Endodermal cell (in vitro differentiated cells): ENCODE results near the gene DLG2. TPM values are rescaled to one million over a fixed set of nuclear protein-coding genes. Genes with fewer than 3 reads are reported as not detected.

Experiments
- DNase-seq: peaks from one replicate; pipeline ENCODE4 v3.0.0-alpha.2; 2017
- H3K27ac ChIP-seq: 2 replicates; pipeline ENCODE4 v1.5.1; 2013; ENCODE audit warnings: mild to moderate bottlenecking, low read depth, low read length, moderate library complexity
- H3K27me3 ChIP-seq: 2 replicates; pipeline ENCODE4 v1.6.1; 2013; ENCODE audit warnings: mild to moderate bottlenecking, low read length, moderate library complexity; ENCODE audit not compliant: insufficient read depth, control insufficient read depth, poor library complexity, severe bottlenecking
- H3K36me3 ChIP-seq: 2 replicates; pipeline ENCODE4 v1.7.0; 2013; ENCODE audit warnings: mild to moderate bottlenecking, low read length, moderate library complexity; ENCODE audit not compliant: control insufficient read depth, insufficient read depth
- H3K4me1 ChIP-seq: one replicate; pipeline ENCODE4 v1.7.0; 2013; ENCODE audit warnings: low read length; ENCODE audit not compliant: control insufficient read depth, insufficient read depth
- H3K4me3 ChIP-seq: 2 replicates; pipeline ENCODE4 v1.5.1; 2013; ENCODE audit warnings: mild to moderate bottlenecking, low read length, moderate library complexity
- H3K9ac ChIP-seq: 2 replicates; pipeline ENCODE4 v1.6.1; 2013; ENCODE audit warnings: mild to moderate bottlenecking, low read length, moderate library complexity; ENCODE audit not compliant: poor library complexity, severe bottlenecking; ENCODE audit errors: extremely low read depth
- H3K9me3 ChIP-seq: 2 replicates; pipeline ENCODE4 v1.6.1; 2013; ENCODE audit warnings: mild to moderate bottlenecking, low read length, moderate library complexity; ENCODE audit not compliant: control insufficient read depth
- H3K27ac Mint-ChIP-seq: 2 replicates; pipeline ENCODE4 v1.8.0; 2020; ENCODE audit warnings: mixed read lengths
- H3K27me3 Mint-ChIP-seq: 2 replicates; pipeline ENCODE4 v1.8.0; 2021; ENCODE audit warnings: mild to moderate bottlenecking, mixed read lengths; ENCODE audit not compliant: insufficient read depth
- H3K36me3 Mint-ChIP-seq: 2 replicates; pipeline ENCODE4 v1.8.0; 2020; ENCODE audit warnings: low read depth, mixed read lengths
- H3K4me1 Mint-ChIP-seq: 2 replicates; pipeline ENCODE4 v1.8.0; 2020; ENCODE audit warnings: mixed read lengths
- H3K4me3 Mint-ChIP-seq: 2 replicates; pipeline ENCODE4 v1.8.0; 2020; ENCODE audit warnings: mild to moderate bottlenecking, moderate library complexity, mixed read lengths
- H3K9me3 Mint-ChIP-seq: 2 replicates; pipeline ENCODE4 v1.8.0; 2020; ENCODE audit warnings: mild to moderate bottlenecking, mixed read lengths
- WGBS, 2 experiments: methylation state at CpG; one replicate each; pipeline versions ENCODE4 v1.1.5 to v1.1.7; 2013; ENCODE audit warnings: missing lambda C conversion rate in 2 of 2, mixed read lengths in 1 of 2; ENCODE audit not compliant: insufficient coverage in 1 of 2, insufficient read length in 1 of 2; 5-methylcytosine and 5-hydroxymethylcytosine counted together
- total RNA-seq, 2 donors: library from RNA; stranded (reverse); fragmentation: NEBNext Ultra II Directional in 1 of 2; extraction: Animal tissue kit (Norgen Biotek cat#: 25700) in 1 of 2; gene quantifications; 2 replicates in 1 of 2; 3 replicates in 1 of 2; pipeline ENCODE4 v1.2.1, GENCODE V29; 2021
- TF ChIP-seq, protein P1 (sequence below): fragments of 200-600 bp; sonication (generic); conservative IDR thresholded peaks from 2 replicates; pipeline ENCODE4 v1.5.0; 2021; ENCODE audit warnings: antibody characterized with exemption, mild to moderate bottlenecking

Gene DLG2
- total RNA-seq, 2 donors from 2014 or later = 9.6 to 10.6 TPM

DNA sequence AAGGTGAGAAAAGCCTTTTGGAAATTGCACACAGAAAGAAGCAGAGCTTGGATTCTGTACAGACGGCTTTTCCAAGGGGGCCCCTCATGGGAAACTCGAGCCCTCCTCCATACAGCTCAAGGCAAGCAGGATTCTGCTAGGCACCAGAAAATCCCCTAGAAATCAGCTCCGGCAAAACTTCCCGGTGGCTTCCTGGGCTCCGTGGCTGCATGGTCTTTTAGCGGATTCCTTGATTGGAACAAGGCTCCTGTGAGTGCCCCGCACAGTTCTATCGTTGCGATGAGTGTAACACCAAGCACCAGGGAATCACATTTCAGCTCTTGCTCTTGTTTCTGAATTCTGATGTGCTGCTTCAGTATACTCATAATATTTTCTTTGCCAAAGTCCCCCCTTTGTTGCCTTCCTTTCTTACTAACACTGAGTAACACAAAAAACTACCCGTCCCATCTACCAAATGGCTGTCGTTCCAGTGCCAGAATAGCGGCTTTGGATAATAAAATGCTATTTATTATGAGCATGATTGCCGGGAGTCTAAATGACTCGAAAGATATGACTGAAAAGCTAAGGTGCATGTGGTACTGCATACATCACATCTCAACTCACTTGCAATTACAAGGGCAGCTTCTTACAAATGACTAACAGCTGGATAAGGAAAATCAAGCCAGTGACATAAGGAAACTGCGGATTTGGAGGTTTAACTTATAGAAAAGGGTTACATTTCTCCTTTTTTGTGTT lies 494.1 kb downstream of the DLG2 start:
- Mint-ChIP-seq H3K27me3 (no peaks in the 10 kb centered on the region), H3K27ac (no peak overlapping the region), H3K4me3 (no peak overlapping the region), H3K9me3 (no peaks in the 10 kb centered on the region), H3K36me3 (no peaks in the 10 kb centered on the region), H3K4me1 (peaks cover 14% of the 10 kb centered on the region)
- peak overlapping the region; percentile 75 for H3K27ac ChIP-seq
- H3K9ac ChIP-seq = no peak overlapping the region
- peak; percentile 62 for DNase-seq
- H3K36me3 ChIP-seq = no peaks in the 10 kb centered on the region
- H3K4me3 ChIP-seq = no peak overlapping the region
- no peaks in the 10 kb centered on the region for H3K4me1 ChIP-seq
- H3K27me3 ChIP-seq = no peaks in the 10 kb centered on the region
- TF ChIP-seq, protein P1, sequence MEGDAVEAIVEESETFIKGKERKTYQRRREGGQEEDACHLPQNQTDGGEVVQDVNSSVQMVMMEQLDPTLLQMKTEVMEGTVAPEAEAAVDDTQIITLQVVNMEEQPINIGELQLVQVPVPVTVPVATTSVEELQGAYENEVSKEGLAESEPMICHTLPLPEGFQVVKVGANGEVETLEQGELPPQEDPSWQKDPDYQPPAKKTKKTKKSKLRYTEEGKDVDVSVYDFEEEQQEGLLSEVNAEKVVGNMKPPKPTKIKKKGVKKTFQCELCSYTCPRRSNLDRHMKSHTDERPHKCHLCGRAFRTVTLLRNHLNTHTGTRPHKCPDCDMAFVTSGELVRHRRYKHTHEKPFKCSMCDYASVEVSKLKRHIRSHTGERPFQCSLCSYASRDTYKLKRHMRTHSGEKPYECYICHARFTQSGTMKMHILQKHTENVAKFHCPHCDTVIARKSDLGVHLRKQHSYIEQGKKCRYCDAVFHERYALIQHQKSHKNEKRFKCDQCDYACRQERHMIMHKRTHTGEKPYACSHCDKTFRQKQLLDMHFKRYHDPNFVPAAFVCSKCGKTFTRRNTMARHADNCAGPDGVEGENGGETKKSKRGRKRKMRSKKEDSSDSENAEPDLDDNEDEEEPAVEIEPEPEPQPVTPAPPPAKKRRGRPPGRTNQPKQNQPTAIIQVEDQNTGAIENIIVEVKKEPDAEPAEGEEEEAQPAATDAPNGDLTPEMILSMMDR = no peak
- no peaks in the 10 kb centered on the region for H3K9me3 ChIP-seq
- 61 to 72% methylated on average over 12 to 15 of the region's 15 CpGs for WGBS, 2 experiments

DNA sequence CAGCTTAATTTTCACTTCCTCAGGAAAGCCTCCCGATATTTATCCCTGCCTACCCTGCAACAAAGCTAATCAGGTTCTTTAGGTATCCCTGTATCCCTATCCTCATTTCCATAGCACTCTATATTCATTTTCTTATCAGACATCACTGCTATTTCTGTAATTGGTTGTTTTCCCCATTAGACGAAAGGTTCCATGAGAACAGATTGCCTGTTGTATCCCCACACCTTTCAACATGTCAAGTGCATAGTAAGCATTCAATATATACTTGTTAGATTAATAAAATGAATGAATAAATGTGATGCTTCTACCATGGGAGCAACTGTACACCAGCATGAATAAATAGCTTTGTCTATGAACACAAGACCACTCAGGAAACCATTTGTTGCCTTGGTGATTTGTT lies 499.8 kb downstream of the DLG2 start:
- Histone ChIP-seq H3K27ac (no peak overlapping the region), H3K36me3 (no peaks in the 10 kb centered on the region), H3K27me3 (no peaks in the 10 kb centered on the region), H3K4me1 (no peaks in the 10 kb centered on the region), H3K9me3 (no peaks in the 10 kb centered on the region), H3K9ac (no peak overlapping the region), H3K4me3 (no peak overlapping the region)
- peaks cover 14% of the 10 kb centered on the region for H3K4me1 Mint-ChIP-seq
- no peak for DNase-seq
- WGBS, 2 experiments = 65 to 83% methylated on average over 2 of the region's 2 CpGs
- TF ChIP-seq, protein P1 = no peak
- H3K36me3 Mint-ChIP-seq = no peaks in the 10 kb centered on the region
- no peak overlapping the region for H3K27ac Mint-ChIP-seq
- peaks cover 3% of the 10 kb centered on the region for H3K9me3 Mint-ChIP-seq
- no peaks in the 10 kb centered on the region for H3K27me3 Mint-ChIP-seq
- H3K4me3 Mint-ChIP-seq = no peak overlapping the region

DNA sequence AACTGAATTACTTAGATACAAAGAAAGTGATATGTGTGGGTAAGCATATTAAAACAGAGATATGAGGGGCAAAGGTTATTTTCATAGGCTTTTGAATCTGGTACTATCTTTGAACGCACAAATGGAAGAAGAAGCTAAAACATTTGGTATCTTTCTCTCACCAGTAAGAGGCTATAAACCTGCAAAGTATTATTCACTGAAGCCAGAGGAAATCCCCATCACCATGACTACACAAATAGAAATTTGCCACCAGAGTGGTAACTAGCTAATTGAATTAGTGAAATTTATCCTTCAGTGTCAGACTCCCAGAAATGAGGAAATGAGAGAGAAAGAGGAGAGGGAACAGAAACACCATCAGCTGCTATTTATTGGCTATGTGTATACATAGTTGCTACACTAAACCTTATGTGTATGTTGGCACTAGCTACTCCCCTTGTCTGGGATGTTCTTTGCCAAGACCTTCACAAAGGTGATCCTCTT lies 503.4 kb downstream of the DLG2 start:
- WGBS, 2 experiments = 94 to 100% methylated on average over 1 of the region's 1 CpG
- H3K27me3 ChIP-seq = no peaks in the 10 kb centered on the region
- no peak overlapping the region for H3K9ac ChIP-seq
- H3K27me3 Mint-ChIP-seq = no peaks in the 10 kb centered on the region
- H3K27ac ChIP-seq = no peak overlapping the region
- no peak overlapping the region for H3K4me3 ChIP-seq
- peaks cover 14% of the 10 kb centered on the region for H3K4me1 Mint-ChIP-seq
- no peak overlapping the region for H3K4me3 Mint-ChIP-seq
- H3K9me3 Mint-ChIP-seq = peaks cover 3% of the 10 kb centered on the region
- no peak overlapping the region for H3K27ac Mint-ChIP-seq
- no peaks in the 10 kb centered on the region for H3K4me1 ChIP-seq
- no peaks in the 10 kb centered on the region for H3K9me3 ChIP-seq
- H3K36me3 Mint-ChIP-seq = no peaks in the 10 kb centered on the region
- H3K36me3 ChIP-seq = no peaks in the 10 kb centered on the region
- no peak for DNase-seq
- TF ChIP-seq, protein P1 = no peak
